Loucy (cell line): Measurements from ENCODE around the gene CDH13.

Source experiments
- H2AFZ ChIP-seq: fragments of 200-600 bp; sonication (generic); 2 replicates; pipeline ENCODE4 v1.6.0; 2016; ENCODE audit warnings: antibody characterized with exemption, mild to moderate bottlenecking, low read length, moderate library complexity
- H3F3A ChIP-seq: fragments of 200-600 bp; 2 replicates; pipeline ENCODE4 v1.6.0; 2016; ENCODE audit warnings: antibody characterized with exemption, low read depth, mild to moderate bottlenecking
- H3K27me3 ChIP-seq: fragments of 200-600 bp; sonication (generic); 2 replicates; pipeline ENCODE4 v1.6.1; 2014; ENCODE audit warnings: low read length, mild to moderate bottlenecking; ENCODE audit not compliant: insufficient read depth, poor library complexity, severe bottlenecking
- H3K36me3 ChIP-seq: fragments of 200-600 bp; sonication (generic); 2 replicates; pipeline ENCODE4 v1.6.1; 2016; ENCODE audit warnings: low read length; ENCODE audit not compliant: insufficient read depth
- H3K4me1 ChIP-seq: fragments of 200-600 bp; sonication (generic); 2 replicates; pipeline ENCODE4 v1.5.1; 2014; ENCODE audit warnings: low read length, mild to moderate bottlenecking; ENCODE audit not compliant: insufficient read depth, poor library complexity, severe bottlenecking
- H3K4me2 ChIP-seq: fragments of 200-600 bp; sonication (generic); 2 replicates; pipeline ENCODE4 v1.6.0; 2014; ENCODE audit warnings: antibody characterized with exemption, low read length, low read depth, mild to moderate bottlenecking; ENCODE audit not compliant: poor library complexity, severe bottlenecking
- H3K4me3 ChIP-seq: fragments of 200-600 bp; sonication (generic); 2 replicates; pipeline ENCODE4 v1.5.1; 2014; ENCODE audit warnings: low read length, mild to moderate bottlenecking, mixed read lengths; ENCODE audit not compliant: poor library complexity, severe bottlenecking
- H3K79me2 ChIP-seq: fragments of 200-600 bp; sonication (generic); 2 replicates; pipeline ENCODE4 v1.6.1; 2014; ENCODE audit warnings: low read length; ENCODE audit not compliant: insufficient read depth
- H3K9ac ChIP-seq: fragments of 200-600 bp; sonication (generic); 2 replicates; pipeline ENCODE4 v1.6.0; 2014; ENCODE audit warnings: mild to moderate bottlenecking, low read depth, low read length, moderate library complexity; ENCODE audit not compliant: poor library complexity, severe bottlenecking
- H3K9me2 ChIP-seq: fragments of 200-600 bp; sonication (generic); replicated peaks from 2 replicates; pipeline ENCODE4 v1.6.1; 2016; ENCODE audit warnings: low read depth, low read length, mixed read lengths
- H3K9me3 ChIP-seq: fragments of 200-600 bp; sonication (generic); 2 replicates; pipeline ENCODE4 v1.6.1; 2014; ENCODE audit warnings: mild to moderate bottlenecking, antibody characterized with exemption, low read length, low read depth; ENCODE audit not compliant: insufficient read depth
- H4K20me1 ChIP-seq: fragments of 200-600 bp; sonication (generic); 2 replicates; pipeline ENCODE4 v1.6.0; 2014; ENCODE audit warnings: antibody characterized with exemption, low read length, mild to moderate bottlenecking; ENCODE audit not compliant: insufficient read depth, poor library complexity, severe bottlenecking
- EZH2phosphoT487 ChIP-seq: fragments of 200-600 bp; IDR thresholded peaks from 2 replicates; pipeline ENCODE4 v1.6.1; 2018; ENCODE audit warnings: antibody characterized with exemption, mild to moderate bottlenecking, moderate library complexity, borderline replicate concordance
- TF ChIP-seq, protein P1 (sequence below): fragments of 200-600 bp; sonication (generic); conservative IDR thresholded peaks from 2 replicates; pipeline ENCODE4 v1.5.1; 2014; ENCODE audit warnings: mild to moderate bottlenecking, antibody characterized with exemption, low read length

CDH13 gene

DNA sequence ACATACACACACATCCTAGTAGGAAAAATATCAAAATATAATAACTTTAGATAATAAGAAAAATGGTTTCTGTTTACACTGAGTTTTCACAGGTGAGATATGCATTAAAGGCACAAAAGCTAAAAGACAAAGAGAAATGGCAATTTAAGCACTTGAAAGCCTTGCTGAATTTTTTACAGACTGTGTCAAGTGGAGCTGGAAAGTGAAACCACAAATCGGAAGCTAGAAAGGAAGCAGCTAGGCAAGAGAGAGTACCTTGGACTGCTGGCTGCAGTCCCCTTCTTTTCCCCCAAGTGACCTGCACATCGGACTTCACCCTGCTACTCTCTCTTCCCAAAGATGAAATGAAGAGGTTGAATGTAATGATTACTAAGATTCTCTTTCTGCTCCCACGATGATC, 135.1 kb downstream of the CDH13 start:
- Histone ChIP-seq H3K4me2 (no peak overlapping the region), H4K20me1 (no peaks in the 10 kb centered on the region)

DNA sequence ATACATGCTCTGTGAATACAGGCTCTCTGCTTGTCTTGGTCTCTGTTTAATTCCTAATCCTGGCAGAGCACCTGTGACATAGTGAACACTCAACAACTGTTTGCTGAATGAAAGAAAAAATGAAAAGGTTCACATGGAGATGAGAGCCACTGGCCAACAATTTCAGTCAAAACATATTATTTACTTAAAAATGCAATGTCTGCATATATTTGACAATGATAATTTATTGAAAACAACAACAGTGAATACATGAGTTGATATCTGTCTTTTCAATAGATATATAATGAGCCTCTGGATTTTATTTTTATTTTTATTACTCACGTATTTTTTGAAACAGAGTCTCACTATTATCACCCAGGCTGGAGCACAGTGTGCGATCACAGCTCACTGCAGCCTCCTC, 136.6 kb downstream of the CDH13 start:
- no peak overlapping the region for H2AFZ ChIP-seq
- no peaks in the 10 kb centered on the region for H3K79me2 ChIP-seq
- no peaks in the 10 kb centered on the region for H3K36me3 ChIP-seq
- no peaks in the 10 kb centered on the region for H3F3A ChIP-seq
- H4K20me1 ChIP-seq, result no peaks in the 10 kb centered on the region
- no peak for TF ChIP-seq EZH2phosphoT487
- TF ChIP-seq, protein P1, sequence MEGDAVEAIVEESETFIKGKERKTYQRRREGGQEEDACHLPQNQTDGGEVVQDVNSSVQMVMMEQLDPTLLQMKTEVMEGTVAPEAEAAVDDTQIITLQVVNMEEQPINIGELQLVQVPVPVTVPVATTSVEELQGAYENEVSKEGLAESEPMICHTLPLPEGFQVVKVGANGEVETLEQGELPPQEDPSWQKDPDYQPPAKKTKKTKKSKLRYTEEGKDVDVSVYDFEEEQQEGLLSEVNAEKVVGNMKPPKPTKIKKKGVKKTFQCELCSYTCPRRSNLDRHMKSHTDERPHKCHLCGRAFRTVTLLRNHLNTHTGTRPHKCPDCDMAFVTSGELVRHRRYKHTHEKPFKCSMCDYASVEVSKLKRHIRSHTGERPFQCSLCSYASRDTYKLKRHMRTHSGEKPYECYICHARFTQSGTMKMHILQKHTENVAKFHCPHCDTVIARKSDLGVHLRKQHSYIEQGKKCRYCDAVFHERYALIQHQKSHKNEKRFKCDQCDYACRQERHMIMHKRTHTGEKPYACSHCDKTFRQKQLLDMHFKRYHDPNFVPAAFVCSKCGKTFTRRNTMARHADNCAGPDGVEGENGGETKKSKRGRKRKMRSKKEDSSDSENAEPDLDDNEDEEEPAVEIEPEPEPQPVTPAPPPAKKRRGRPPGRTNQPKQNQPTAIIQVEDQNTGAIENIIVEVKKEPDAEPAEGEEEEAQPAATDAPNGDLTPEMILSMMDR, result no peak
- no peaks in the 10 kb centered on the region for H3K9me3 ChIP-seq
- no peak overlapping the region for H3K9ac ChIP-seq
- no peak overlapping the region for H3K4me3 ChIP-seq
- no peak overlapping the region for H3K4me2 ChIP-seq
- no peaks in the 10 kb centered on the region for H3K4me1 ChIP-seq
- H3K27me3 ChIP-seq, result no peaks in the 10 kb centered on the region
- H3K9me2 ChIP-seq, result no peaks in the 10 kb centered on the region

More for the DNA sequence above, 135.1 kb downstream of the CDH13 start:
- Histone ChIP-seq H3K27me3 (no peaks in the 10 kb centered on the region), H3K36me3 (no peaks in the 10 kb centered on the region), H3K4me1 (no peaks in the 10 kb centered on the region), H3K9ac (no peak overlapping the region), H3K9me3 (no peaks in the 10 kb centered on the region), H3F3A (no peaks in the 10 kb centered on the region), H3K79me2 (no peaks in the 10 kb centered on the region), H2AFZ (no peak overlapping the region), H3K9me2 (no peaks in the 10 kb centered on the region), H3K4me3 (no peak overlapping the region)
- TF ChIP-seq, protein P1, result no peak

DNA sequence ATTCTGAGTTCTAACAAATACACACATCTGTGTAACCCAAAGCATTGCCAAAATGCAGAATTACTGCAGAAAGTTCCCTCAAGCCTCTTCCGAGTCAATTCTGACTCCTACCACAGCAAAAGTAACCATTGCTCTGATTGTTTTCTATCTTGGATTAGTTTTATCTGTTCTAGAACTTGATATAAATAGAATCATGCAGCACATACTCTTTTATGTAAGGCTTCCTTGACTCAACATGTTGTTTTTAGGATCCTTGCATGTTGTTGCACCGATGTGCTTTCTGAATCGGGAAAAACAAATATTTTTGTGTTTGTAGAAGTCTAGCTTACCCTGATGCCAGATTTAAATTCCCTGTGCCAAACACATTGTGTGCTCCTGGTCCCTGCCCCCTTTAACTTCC, 140.4 kb downstream of the CDH13 start:
- no peaks in the 10 kb centered on the region for H4K20me1 ChIP-seq
- H3K4me2 ChIP-seq, result no peak overlapping the region
- H3K9ac ChIP-seq, result no peak overlapping the region
- no peaks in the 10 kb centered on the region for H3K36me3 ChIP-seq
- no peak overlapping the region for H3K4me3 ChIP-seq
- H3F3A ChIP-seq, result no peaks in the 10 kb centered on the region
- no peak overlapping the region for H2AFZ ChIP-seq
- no peaks in the 10 kb centered on the region for H3K79me2 ChIP-seq
- H3K9me3 ChIP-seq, result no peaks in the 10 kb centered on the region
- TF ChIP-seq, protein P1, result no peak
- no peak for TF ChIP-seq EZH2phosphoT487
- no peaks in the 10 kb centered on the region for H3K9me2 ChIP-seq
- no peaks in the 10 kb centered on the region for H3K4me1 ChIP-seq
- H3K27me3 ChIP-seq, result no peaks in the 10 kb centered on the region
